GM12864 (cell line): ENCODE measurements around the gene ZNF438.

ENCODE experiments used
- DNase-seq: peaks from one replicate; pipeline ENCODE4 v3.0.0-alpha.2; 2011; ENCODE audit warnings: low read depth
- H3K4me3 ChIP-seq: 2 replicates; pipeline ENCODE4 v1.5.1; 2011; ENCODE audit warnings: mild to moderate bottlenecking, low read depth, low read length, control low read depth
- TF ChIP-seq, protein P1 (sequence below): IDR thresholded peaks from 2 replicates; pipeline ENCODE4 v1.5.1; 2011; ENCODE audit warnings: low read depth, mild to moderate bottlenecking, moderate library complexity, low read length, control low read depth, inconsistent platforms; ENCODE audit errors: missing control alignments

Gene ZNF438

DNA sequence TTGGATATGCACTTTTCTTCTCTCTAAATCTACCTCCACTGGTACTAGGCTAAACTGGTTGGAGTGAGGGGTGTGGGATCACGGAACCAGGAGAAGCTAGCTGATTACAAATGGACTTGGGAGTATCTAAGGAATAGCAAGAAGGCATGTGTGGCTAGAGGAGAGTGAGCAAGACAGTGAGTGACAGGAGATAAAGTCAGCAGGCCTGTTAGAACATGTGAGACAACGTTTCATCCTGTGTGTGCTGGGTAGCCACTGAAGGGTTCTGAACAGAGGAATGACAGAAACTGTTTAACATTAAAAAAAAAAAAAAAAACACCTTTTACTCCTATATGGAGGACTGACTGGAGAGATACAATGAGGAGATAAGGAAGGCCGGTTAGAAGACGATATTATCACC is 51.7 kb downstream of the ZNF438 start:
- H3K4me3 ChIP-seq: no peak overlapping the region
- TF ChIP-seq, protein P1, sequence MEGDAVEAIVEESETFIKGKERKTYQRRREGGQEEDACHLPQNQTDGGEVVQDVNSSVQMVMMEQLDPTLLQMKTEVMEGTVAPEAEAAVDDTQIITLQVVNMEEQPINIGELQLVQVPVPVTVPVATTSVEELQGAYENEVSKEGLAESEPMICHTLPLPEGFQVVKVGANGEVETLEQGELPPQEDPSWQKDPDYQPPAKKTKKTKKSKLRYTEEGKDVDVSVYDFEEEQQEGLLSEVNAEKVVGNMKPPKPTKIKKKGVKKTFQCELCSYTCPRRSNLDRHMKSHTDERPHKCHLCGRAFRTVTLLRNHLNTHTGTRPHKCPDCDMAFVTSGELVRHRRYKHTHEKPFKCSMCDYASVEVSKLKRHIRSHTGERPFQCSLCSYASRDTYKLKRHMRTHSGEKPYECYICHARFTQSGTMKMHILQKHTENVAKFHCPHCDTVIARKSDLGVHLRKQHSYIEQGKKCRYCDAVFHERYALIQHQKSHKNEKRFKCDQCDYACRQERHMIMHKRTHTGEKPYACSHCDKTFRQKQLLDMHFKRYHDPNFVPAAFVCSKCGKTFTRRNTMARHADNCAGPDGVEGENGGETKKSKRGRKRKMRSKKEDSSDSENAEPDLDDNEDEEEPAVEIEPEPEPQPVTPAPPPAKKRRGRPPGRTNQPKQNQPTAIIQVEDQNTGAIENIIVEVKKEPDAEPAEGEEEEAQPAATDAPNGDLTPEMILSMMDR: no peak
- DNase-seq: no peak

DNA sequence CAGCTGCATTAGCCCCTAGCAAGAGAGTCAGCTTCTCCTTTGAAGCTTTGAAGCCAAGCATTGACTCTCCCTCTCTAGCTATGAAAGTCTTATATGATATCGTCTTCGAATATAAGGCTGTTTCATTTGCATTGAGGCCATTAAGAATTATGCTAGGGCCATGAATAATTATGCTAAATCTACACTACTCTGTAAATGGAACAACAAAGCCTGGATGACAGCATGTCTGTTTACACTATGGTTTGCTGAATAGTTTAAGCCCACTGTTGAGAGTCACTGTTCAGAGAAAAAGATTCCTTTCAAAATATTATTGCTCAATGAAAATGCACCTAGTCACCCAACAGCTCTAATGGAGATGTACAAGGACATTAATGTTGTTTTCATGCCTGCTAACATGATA is 52.8 kb downstream of the ZNF438 start:
- TF ChIP-seq, protein P1: no peak
- no peak for DNase-seq
- H3K4me3 ChIP-seq: no peak overlapping the region

DNA sequence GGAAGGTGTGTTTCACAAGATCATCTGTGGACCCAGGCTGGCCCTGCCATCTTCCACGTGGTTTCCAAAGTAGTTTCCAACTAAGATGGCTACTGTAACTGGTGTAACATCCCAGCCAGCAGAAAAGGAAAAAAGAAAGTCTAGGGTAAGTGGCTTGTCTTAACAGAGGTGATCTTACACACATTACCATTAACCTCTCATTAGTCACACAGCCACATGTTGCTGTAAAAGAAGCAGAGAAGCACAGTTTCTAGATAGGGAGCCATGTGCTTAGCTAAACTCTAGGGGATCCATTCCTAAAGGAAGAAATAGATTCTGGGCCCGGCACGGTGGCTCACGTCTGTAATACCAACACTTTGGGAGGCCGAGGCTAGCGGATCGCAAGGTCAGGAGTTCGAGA is 54.3 kb downstream of the ZNF438 start:
- no peak overlapping the region for H3K4me3 ChIP-seq
- DNase-seq: no peak
- TF ChIP-seq, protein P1: no peak

DNA sequence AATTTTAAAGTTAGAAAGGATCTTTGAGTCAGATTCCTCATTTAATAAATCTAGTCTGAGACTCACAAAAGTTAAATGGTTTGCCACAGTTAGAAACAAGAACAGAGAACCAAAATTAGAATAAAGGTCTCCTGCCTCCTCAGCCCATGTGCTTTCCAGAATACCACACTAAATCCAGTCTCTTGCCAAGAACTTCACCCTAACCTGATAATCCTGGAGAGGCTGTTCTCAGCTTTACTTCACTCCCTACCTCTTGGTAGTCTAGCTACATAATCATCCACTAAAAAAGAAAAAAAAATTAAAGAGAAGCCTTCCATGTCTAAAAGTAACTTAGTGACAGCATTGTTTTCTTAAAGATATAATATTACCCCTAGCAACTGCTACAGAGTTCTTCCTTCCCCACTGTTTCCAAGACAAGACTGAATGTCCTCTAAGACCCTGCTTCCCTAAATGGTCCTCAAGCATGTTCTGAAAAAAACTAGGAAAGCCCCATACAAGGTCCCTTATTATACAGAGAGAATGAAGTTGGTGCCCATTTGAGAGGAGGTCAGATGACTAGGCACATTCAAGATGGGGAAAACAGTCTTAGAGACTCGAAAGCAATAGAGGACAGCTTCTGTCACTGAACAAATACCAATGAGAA is 56.8 kb downstream of the ZNF438 start:
- TF ChIP-seq, protein P1: no peak
- no peak overlapping the region for H3K4me3 ChIP-seq
- DNase-seq: no peak

DNA sequence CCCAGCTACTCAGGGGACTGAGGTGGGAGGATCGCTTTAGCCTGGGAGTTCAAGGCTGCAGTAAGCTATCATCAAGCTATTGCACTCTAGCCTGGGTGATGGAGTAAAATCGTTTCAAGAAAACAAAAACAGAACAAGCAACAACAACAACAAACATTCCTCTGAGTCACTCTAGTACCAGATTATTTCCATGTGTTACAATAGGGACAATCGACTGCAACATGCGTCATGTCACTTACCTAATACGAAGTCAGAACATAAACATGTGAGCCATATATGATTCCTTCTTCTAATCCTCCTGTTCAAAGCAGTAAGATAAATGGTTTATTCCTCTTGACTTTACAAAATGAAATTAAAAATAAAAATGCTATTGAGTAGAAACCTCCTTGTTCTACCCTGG is 57.3 kb downstream of the ZNF438 start:
- TF ChIP-seq, protein P1: no peak

DNA sequence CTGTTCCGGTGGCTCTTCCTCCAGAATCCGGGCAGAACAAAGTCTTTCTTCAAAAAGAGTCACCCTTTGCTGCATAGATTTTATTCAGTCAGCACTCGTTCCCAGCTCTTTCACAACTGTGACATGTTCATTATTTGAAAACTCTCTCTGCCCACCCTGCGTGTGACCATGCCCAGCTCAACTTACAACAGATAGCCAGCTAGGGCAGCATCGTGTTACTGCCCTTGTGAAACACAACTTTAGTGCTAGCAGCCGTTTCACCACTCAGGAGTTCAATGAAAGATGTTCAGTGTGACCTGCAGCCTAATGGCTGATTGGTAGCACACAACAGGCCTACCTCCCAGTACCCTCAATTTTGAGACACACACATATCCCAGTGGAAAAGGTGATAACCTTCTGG is 57.9 kb downstream of the ZNF438 start:
- H3K4me3 ChIP-seq: no peak overlapping the region
- no peak for DNase-seq
- TF ChIP-seq, protein P1: no peak

More for the DNA sequence above, 57.3 kb downstream of the ZNF438 start:
- H3K4me3 ChIP-seq: no peak overlapping the region
- DNase-seq: no peak

DNA sequence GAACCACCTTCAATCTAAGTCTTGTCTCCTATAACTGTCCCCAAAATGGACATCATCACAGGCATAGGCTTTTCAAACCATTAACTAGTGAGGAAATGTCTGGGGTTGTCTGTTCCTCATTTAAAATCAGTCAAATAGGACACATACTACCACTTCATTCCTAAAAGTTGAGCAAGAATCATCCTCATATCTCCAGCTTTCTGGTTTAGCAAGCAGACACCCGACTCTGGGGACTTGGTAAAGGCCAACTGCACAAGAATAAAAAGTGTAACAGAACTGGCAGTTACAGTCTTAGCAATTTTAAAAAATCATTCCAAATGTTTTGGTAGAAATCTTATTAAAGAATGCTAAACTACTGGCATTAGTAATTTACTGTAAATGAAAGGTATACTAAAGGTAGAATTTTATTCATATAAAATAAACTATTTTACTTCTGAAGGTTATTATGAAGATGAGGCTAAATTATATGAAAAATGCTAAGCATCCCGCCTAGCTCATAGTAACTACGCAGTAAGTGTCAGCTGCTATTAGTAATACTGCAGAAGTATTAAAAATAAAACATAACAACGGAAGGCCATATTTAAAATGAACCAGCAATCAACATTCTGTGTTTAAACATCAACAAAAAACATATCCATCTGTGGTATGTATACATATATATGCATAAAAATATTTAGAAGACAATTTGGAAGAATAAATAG is 60.8 kb downstream of the ZNF438 start:
- TF ChIP-seq, protein P1: no peak
- H3K4me3 ChIP-seq: no peak overlapping the region
- DNase-seq: no peak
